Measurements from ENCODE around the gene PEX14.
"Not testable (repeated sequence)": the region's sequence is repeated elsewhere in the genome, so short reads cannot be mapped to it uniquely, and the experiment has no call there.

Gene PEX14

DNA sequence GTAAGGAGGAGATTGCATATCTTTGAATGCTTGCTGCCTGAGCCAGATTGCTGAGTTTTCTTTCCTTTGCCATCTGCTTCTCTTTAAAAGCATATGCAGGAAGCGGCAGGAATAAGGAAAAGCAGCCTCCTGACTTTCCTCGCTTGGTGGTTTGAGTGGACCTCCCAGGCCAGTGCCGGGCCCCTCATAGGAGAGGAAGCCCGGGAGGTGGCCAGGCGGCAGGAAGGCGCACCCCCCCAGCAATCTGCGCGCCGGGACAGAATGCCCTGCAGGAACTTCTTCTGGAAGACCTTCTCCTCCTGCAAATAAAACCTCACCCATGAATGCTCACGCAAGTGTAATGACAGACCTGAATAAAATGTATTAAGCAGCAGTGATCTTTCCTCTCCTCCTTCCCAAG, 23.5 kb upstream of the PEX14 start:
- no peak for DNase-seq

DNA sequence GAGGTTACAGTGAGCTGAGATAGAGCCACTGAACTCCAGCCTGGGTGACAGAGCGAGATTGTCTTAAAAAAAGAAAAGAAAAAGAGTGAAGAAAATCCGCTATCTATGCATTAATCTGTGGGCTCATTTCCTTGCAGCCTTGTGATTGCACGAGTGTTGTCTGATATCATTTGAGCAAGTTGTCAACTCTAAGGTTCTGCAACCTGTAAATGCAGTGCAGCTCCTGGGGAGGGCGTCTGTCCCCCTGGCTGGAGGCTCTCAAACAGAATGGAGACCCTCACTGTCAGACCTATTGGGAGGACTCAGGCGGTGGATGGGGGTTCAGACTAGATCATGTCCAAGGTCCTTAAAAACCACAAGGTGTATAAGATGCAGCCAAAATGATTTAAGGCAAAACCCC, 18.7 kb upstream of the PEX14 start:
- no peak for DNase-seq

DNA sequence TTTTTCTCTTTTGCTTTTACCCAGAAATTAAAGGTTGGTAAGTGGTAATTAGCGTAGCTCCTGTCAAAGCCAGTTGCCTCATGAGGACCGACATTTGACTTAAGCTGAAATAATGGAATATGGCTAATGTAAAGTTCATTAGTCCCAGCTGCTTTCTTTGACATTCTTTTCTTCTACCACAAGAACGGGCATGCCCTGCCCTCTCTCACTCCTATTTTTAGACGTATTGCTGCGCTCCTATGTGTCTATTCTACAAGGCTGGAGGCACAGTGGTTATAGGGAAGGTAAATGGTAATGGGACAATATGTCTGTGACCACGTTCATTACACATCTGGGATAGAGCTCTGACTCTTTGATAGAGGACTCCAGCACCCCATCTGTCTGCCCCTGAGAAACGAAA, 18.1 kb upstream of the PEX14 start:
- no peak for DNase-seq

DNA sequence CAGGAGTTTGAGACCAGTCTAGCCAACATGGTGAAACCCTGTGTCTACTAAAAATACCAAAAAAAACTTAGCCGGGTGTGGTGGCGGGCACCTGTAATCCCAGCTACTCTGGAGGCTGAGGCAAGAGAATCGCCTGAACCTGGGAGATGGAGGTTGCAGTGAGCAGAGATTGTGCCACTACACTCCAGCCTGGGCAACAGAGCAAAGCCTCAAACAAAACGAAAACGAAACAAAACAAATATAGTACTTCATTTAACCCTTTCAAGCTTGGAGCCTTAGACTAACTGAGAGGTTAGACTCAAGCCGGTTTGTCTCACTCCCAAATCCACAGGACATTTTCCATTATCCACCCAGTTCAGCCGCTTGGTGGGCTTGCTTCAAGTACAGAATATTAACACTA, 17.3 kb upstream of the PEX14 start:
- DNase-seq = not testable (repeated sequence)

DNA sequence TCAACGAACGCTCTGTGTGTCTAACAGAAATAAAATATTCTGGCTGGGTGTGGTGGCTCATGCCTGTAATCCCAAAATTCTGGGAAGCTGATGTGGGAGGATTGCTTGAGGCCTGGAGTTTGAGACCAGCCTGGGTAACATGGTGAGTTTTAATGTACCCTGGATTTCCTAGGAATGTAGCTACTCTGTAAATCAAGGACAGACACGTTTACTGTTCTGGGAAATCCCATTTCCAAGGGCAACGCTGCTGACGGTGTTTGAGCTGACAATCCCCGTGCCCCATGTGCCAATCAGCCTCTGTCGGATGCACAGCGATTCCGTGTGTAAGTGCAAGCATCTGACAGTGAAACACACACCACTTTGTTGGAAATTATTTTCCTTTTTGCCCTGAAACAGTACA, 16.9 kb upstream of the PEX14 start:
- no peak for DNase-seq

DNA sequence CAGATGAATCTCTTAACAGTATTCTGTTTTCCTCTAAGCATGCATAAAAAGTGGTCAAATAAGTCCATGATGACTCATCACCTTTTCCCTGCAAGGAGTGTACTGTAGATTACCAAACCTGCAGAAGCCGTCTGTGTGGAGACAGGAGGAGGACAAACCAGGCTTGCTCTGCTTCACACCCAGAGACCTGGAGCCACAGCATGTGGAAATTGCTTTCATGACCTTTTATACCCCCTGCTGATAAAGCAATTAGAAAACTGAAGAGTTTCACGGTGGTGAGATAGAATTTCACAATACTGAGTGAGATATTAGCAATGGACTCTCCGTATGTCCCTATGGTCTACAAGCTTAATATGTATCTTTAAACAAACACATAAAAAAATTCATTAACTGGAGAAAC, 15.6 kb upstream of the PEX14 start:
- DNase-seq = no peak

DNA sequence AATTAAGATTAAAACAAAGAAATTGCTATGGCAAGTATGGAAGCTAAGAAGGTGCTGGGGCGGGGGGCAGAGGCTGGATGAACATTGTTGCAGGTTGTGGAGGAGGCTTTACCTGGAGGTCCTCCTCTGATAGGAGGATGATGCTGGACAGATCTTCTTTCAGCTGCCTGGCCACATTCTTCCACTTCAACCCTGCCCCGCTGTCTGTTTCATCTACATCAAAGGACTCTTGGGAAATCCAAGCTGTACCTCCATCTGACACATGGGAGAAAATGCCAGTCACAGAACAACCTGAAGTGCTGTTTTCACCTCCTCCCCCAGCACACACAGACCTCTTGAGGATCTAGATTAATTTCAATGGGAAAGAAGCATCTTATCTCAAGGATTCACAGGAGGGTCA, 7.7 kb upstream of the PEX14 start:
- DNase-seq = no peak

DNA sequence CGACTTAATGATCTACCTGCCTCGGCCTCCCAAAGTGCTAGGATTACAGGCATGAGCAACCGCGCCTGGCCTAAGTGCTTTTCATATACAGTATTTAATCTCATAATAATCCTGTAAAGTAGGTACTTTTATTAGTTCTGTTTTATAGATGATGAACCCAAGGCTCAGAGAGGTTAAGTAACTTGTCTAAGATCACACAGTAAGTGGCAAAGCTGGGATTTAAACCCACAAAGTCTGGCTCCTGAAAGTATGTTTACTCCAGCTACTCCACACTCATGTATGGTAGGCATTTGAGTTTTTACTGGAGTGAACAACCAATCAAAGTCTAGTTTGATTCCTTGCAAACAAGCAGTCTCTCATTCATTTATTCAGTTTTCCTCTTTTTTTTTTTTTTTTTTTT, 4.7 kb upstream of the PEX14 start:
- no peak for DNase-seq

DNA sequence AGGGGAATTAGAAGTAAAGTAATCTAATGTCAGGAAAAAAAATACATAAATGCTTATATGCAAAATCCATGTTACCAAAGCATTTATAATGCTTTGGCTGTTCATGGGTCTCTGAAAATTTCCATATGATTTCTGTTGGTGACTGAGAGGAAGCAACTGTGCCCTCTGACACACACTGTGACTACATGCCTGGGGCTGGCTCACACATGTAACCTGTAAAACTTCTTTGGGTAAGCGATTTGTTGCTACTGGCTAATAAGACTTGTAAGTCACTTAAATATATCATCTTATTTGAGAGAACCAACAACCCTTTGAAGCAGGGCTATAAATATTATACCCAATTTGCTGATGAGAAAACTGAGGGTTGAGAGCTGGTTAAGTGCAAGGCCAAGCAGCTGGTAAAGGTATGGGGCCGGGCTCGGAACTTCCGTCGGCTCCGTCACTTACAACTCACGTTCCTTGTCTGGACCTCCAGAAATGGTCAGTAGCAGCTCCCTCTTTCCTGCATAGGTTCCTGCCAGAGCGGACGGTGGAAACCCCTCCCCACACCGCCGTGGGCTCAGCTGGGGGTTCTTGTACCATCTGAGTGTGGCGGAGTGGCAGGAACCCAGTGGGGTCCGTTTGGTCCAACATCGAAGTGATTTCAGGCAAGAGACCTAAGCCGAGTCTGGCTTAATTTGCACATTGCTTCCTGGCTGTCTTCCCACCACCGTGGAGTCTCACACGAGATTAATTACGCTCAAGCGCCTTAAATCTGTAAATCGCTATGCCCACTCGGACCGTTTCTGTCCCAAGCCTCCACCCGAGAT, 3.1 kb upstream of the PEX14 start:
- no peak for DNase-seq

DNA sequence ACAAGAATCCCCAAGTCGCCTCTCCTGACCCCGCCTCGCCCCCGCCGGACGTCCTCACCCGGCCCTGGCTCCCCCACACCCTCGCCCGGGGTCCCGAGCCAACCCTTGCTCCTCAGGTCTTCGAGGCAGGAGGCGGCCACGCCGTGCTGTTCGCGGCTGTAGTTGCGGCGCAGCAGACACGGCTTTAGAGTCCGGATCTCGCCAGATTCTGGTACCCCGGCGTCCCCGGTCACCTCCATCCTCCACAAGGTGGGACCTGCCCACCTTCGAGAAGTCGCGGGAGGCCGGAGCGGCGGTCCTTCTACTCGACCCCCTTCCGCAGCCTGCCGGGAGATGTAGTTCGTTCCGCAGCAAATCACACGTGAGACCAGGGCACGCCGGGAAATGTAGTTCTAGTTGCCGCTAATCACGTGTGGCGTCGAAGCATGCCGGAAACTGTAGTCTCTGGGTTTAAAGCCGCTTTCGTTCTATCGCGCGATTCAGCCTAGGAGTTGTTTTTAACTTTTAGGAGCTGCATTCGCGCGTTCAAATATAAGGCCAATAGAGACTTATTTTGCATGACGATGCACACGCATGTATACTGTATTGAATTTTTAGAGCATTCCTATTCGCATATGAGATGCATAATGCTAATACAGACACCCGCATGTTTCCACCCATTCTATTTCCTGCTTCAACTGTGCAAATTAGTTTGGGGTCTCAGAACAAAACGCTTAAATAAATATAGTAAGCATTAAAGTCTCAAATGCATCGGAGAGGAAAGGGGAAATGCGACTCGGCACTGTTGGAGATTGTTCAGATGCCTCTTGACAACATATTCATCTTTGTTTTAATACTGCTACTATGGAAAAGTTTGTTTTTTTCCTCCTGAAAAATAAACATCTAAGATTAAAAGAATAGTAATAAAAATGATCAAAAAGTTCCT, 2.3 kb upstream of the PEX14 start, which contains the start of gene DFFA:
TSS of gene DFFA (minus strand) at position 310 of the 925 bp plus-strand sequence. CDS start at position 239, 71 bp downstream.
- DNase-seq = peak; percentile 96 to 97

DNA sequence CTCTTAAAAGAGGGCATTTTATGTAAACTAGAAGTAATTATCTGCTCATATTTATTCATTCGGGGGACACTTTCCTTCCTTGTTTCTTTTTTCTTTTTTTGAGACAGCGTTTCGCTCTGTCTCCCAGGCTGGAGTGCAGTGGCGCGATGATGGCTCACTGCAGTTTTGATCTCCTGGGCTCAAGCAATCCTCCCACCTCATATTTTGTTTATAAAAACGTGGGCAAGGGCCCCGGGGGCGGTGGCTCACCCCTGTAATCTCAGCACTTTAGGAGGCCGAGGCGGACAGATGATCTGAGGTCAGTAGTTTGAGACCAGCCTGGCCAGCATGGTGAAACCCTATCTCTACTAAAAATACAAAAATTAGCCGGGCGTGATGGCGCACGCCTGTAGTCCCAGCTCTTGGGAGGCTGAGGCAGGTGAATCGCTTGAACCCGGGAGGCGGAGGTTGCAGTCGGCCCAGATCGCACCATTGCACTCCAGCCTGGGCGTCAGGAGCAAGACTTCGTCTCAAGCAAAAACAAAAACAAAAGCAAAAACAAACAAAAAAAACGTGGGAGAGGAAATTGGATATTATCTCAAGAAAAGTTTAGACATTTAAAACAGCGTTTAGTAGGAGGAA, 1.5 kb upstream of the PEX14 start:
- DNase-seq = no peak

DNA sequence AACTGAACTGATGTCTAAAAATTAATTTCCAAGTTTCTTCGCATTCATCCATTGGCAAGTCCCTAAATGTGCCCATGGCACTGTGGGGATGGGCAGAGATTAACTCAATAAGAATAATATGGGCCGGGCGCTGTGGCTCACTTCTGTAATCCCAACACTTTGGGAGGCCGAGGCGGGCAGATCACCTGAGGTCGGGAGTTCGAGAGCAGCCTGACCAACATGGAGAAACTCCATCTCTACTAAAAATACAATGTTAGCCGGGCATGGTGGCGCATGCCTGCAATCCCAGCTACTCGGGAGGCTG, 489 bp upstream of the PEX14 start:
- not testable (repeated sequence) for DNase-seq

DNA sequence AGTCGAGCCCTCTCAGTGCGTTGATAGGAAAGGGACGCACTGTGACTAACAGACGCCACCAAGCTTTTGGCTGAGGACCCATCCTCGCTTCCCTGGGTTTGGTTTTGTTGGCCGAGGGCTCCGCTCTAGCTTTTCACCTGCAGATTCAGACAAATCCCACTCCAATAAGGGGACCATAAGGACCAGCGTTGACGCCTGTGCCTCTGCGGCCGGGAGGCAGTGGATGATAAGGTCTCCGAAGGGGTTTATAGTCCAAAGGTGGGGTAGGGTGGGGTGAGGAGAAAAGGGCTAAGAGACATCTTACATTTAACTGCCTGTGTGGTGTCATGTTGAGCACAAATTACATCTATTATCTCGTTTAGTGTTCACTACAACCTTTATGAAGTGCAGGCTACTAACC, 760 bp downstream of the PEX14 start:
- no peak for DNase-seq

DNA sequence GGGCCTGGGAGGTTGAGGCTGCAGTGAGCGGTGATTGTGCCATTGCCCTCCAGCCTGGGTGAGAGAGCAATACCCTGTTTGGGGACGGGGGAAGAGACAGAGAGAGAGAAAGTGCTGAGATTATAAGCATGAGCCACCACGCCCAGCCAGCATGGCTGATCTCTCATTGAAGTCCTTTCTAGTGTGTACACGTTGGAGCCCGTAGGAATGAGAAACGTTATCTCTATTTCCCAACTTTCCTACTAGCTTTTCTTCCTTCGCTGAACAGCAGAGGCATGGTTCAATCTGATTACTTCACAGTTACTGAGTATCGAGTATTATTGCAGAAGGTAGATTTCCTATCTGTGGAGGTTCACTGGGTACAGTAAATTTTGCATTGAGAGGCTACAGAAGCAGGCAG, 4.5 kb downstream of the PEX14 start:
- DNase-seq = no peak

DNA sequence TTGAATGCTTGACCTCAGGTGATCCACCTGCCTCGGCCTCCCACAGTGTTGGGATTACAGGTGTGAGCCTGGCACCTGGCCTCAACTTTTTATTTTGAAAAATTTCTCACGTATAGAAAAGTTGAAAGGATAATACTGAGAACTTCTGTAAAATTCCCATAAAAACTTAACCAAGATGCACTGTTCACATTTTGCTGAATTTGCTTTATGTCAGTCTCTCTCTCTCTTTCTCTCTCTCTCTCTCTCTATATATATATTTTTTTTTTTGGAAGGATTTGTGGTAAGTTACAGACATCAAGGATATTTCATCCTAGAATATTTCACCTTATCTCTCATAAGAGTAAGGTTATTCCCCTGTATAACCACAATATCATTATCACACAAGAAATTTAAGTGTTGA, 5.9 kb downstream of the PEX14 start:
- no peak for DNase-seq

DNA sequence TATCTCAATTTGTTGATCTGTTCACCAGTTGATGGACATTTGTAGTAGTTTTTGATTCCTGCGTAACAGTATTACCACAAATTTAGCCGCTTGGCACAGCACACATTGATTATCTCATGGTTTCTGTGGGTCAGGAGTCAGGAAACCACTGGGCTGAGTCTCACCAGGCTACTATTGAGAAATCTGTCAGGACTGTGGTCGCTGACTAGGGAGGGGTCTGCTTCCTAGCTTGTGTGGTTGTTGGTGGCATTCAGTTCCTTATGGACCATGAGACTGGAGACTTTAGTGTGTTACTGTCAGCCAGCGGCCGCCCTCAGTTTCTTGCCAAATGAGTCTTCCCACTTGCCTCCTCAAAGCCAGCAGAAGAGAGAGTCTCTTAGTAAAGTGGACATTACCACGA, 9.8 kb downstream of the PEX14 start:
- DNase-seq = peak; percentile 98

DNA sequence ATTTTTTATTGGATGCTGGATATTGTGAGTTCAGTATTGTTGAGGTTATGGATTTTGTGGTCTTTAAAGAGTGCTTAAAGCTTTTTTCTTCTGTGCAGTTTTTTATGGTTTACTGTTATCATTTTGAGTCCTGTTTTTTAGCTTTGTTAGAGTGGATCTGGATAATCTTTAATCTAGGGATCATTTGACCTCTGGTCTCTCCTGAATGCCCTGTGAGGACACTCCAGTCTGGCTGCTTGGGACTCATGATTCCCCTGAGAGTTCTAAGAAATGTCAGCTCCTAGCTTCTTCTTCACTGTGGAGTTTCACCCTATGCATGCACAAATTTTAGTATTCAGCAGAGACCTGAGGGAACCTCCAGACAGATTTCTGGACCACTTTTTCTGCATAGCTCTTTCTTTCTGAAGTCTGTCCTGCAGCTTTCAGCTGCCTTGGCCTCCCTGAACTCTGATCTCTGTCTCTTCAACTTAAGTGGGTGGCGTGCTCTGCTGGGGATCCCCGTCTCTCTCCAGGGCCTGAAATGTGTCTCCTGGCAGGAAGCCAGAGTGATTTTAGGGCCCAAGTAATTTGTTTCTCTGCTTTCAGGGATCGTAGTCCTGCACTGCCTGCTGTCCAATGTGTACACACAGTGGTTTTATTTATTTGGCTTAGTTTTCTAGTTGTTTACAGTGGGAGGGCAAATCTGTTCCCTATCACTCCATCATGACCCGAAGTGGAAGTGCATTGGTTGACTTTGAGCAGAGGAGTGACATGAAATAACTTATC, 14.7 kb downstream of the PEX14 start:
- DNase-seq = no peak

DNA sequence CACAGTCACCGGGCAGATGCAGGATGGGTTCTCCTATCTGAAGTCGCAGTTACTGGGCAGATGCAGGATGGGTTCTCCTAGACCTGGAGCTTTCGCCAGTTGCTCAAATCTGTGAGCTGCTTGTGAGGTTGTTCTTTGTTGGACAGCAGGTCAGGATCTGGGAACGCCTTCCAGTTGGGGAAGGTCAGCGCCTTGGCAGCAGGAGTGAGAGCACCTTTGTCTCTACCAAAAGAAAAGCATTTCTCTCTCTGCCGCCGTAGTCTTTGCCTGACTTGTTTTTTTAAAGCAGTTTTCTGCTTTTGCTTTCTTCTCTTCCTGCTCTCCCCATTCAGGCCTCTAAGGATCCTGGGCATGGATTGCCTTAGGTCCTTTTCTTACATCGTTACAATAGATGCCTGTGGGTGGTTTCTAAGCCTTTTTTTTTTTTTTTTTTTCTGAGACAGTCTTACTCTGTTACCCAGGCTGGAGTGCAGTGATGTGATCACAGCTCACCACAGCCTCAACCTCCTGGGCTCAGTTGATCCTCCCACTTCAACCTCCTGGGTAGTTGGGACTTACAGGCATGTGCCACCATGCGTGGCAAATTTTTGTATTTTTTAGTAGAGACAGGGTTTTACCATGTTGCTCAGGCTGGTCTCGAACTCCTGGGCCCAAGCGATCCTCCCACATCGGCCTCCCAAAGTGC, 15.7 kb downstream of the PEX14 start:
- DNase-seq = no peak

DNA sequence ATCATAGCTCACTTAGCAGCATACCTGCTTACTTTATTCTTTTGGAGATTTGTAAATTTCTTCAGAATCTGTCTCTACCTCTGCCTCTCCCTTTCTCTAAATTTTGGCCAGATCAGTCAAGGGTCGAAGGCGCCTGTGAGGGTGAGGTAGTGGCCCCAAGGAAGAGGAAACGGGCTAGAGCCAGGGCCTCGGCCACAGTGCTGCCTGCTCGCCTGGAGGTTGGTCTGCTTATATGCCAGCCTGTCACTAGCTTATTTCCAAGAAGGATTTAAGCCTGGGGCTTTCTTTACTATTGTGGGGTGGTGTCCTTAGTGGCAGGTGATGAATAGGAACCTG, 19.6 kb downstream of the PEX14 start:
- DNase-seq = no peak

DNA sequence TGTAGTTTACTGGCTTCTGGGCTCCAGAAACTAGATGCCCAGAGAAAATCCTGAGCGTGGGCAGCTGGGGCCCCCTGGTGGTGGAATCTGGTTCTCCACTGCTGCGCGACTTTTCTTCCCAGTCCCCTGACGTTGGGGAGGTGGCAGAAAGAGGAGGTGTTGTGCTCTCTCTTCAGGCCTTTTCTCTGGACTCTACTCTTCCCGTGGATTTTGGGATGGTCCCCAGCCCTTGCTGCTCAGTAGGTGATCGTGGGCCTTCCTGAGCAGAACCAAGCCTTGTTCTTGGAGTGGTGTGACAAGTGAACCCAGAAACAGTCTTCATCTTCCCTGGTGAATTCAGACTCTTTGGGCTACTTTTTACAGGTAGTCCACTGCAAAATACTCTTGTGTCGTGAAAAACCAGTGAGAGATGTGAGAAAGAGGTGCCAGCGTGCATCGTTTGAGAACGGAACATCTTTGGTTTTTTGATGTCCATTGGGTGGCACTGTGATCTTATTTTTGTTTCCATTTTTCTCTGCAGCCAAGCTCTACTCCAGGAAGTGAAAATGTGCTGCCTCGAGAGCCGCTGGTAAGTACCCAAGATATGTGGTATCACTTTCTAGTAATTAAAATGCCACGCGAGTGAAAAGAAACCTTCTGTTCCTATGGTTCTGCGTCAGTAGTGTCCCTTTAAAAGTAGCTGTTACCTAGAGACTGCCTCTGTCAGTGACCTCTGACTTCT, 20.2 kb downstream of the PEX14 start:
- peak; percentile 73 to 82 for DNase-seq

DNA sequence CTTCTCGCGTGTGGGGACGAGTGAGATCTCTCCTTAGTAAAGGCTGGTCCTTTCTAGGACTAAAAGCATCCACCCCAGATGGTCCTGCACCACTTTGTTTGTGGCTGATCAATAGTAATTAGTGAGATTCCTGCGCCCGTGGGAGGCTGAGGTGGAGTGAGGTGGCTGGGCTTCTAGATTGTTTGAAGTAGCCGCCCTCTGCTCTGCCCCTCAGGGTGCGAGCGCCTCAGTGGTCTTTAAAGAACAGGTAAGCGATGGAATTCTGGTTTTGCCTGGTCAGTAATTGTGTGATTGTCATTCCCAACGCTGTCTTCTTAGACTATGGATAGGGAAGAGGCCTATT, 20.7 kb downstream of the PEX14 start:
- no peak for DNase-seq

DNA sequence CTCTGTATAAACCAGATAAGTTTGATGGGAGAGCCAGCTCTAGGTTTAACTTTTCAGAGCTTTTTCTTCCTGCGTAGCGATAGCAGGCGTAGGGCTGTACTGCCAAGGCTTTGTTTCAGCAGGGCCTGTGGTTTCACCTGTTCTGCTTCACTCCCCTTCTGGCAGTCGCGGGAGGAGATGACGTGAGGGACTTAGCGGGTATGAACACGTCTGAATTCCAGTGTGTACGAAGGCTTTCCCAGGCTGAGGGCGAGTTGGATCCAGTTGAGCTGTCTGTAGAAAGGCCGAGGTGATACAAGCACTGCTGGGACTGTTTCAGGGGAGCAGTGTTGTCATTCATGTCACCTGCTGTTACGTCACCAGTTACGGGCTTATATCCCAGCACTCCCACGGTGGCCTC, 21.2 kb downstream of the PEX14 start:
- DNase-seq = no peak
